ENCODE results near the gene RSBN1L. TPM values are rescaled to one million over a fixed set of nuclear protein-coding genes. Genes with fewer than 3 reads are reported as not detected.

Gene RSBN1L
- polyA plus RNA-seq, 3 donors = 1.3 to 10.0 (median 2.2) TPM

GRCh38 chr7:77820967-77821366 lies 124.7 kb downstream of the RSBN1L start:
- intact Hi-C loops (cut with micrococcal nuclease) = no loop called here
- no peaks in the 10 kb centered on the region for H3K27me3 Mint-ChIP-seq (ENCODE audit: low read depth in 3 of 3)
- Histone ChIP-seq H3K79me2 (ENCODE audit: insufficient read depth, low read length) (peaks cover 75% of the 10 kb centered on the region), H2AFZ (ENCODE audit: insufficient read depth, low read depth, low read length, poor library complexity, severe bottlenecking) (no peak overlapping the region), H3K4me1 (ENCODE audit: control insufficient read depth in 1 of 2, insufficient read depth in 2 of 2, low read length in 2 of 2) (peaks cover 23 to 25% of the 10 kb centered on the region in 2 donors), H3K9me3 (replicated peaks in 1 of 2; ENCODE audit: control insufficient read depth in 1 of 2, insufficient read depth in 1 of 2, low read length in 2 of 2) (peaks cover 40 to 45% of the 10 kb centered on the region in 2 donors), H3K4me3 (replicated peaks in 1 of 3; ENCODE audit: low read depth in 2 of 3, low read length in 3 of 3) (no peak overlapping the region), H3K9ac (ENCODE audit: insufficient read depth, low read length, poor library complexity, severe bottlenecking) (no peak overlapping the region), H4K20me1 (ENCODE audit: insufficient read depth, low read length) (no peaks in the 10 kb centered on the region), H3K4me2 (replicated peaks; ENCODE audit: extremely low read depth, low read length, poor library complexity, severe bottlenecking) (no peak overlapping the region), H3K27me3 (ENCODE audit: control insufficient read depth in 2 of 2, insufficient read depth in 2 of 2, low read length in 2 of 2) (no peaks in the 10 kb centered on the region), H3K36me3 (replicated peaks in 1 of 2; ENCODE audit: control insufficient read depth in 1 of 2, insufficient read depth in 2 of 2, low read length in 2 of 2) (peaks cover 7 to 35% of the 10 kb centered on the region in 2 donors), H3K27ac (ENCODE audit: low read depth in 1 of 2, low read length in 2 of 2) (no peak overlapping the region)
- peaks cover 33 to 60% (median 51%) of the 10 kb centered on the region in 7 donors for H3K9me3 Mint-ChIP-seq
- DNase-seq = no peak
- WGBS (ENCODE audit: insufficient coverage) = no CpG with 5 or more reads among the region's 2 CpGs
- no peak overlapping the region for H3K4me3 Mint-ChIP-seq
- peaks cover 32 to 47% of the 10 kb centered on the region in 2 donors for H3K36me3 Mint-ChIP-seq
- TF ChIP-seq CTCF (IDR thresholded peaks at IDR 0.05) = no peak
- H3K4me1 Mint-ChIP-seq = peaks cover 38% of the 10 kb centered on the region
- no peak overlapping the region for H3K27ac Mint-ChIP-seq

DNA sequence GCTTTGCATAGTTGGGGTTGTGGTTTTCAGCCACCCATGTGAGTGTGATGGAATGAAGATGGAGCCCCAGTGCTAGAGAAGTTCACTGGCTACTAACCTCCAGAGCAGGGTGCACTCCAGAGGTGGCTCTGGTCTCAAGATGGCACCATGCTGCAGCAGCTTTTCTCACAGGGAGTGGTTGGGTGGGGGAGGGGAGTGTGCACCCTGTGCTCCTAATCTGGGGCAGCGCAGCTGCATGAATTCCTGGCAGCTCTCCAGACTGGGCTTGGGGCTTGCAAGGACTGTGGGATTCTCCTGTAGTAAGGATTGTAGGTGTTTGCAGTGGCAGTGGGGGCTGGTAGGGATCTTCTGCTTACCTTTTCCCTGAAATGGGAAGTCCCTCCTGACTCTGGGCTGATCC lies 126.0 kb downstream of the RSBN1L start:
- intact Hi-C loops (cut with micrococcal nuclease) = no loop called here
- Histone ChIP-seq H3K4me2 (replicated peaks; ENCODE audit: extremely low read depth, low read length, poor library complexity, severe bottlenecking) (no peak overlapping the region), H3K27ac (ENCODE audit: low read depth in 1 of 2, low read length in 2 of 2) (peak overlapping the region in 1 of 2 donors; percentile 32)

More for the DNA sequence above, 126.0 kb downstream of the RSBN1L start:
- Mint-ChIP-seq H3K4me1 (peaks cover 38% of the 10 kb centered on the region), H3K36me3 (peaks cover 25 to 36% of the 10 kb centered on the region in 2 donors), H3K27ac (peak overlapping the region in 2 of 7 donors; percentile 37 to 63), H3K4me3 (no peak overlapping the region), H3K27me3 (ENCODE audit: low read depth in 3 of 3) (no peaks in the 10 kb centered on the region), H3K9me3 (peaks cover 27 to 54% (median 45%) of the 10 kb centered on the region in 7 donors)
- H3K4me1 ChIP-seq (ENCODE audit: control insufficient read depth in 1 of 2, insufficient read depth in 2 of 2, low read length in 2 of 2) = peaks cover 23 to 25% of the 10 kb centered on the region in 2 donors
- no peak for DNase-seq
- peaks cover 72% of the 10 kb centered on the region for H3K79me2 ChIP-seq (ENCODE audit: insufficient read depth, low read length)
- H3K36me3 ChIP-seq (replicated peaks in 1 of 2; ENCODE audit: control insufficient read depth in 1 of 2, insufficient read depth in 2 of 2, low read length in 2 of 2) = peaks cover 0 to 22% of the 10 kb centered on the region in 2 donors
- no peak overlapping the region for H2AFZ ChIP-seq (ENCODE audit: insufficient read depth, low read depth, low read length, poor library complexity, severe bottlenecking)
- H3K9me3 ChIP-seq (replicated peaks in 1 of 2; ENCODE audit: control insufficient read depth in 1 of 2, insufficient read depth in 1 of 2, low read length in 2 of 2) = peaks cover 37% of the 10 kb centered on the region in 2 donors
- no peak overlapping the region for H3K9ac ChIP-seq (ENCODE audit: insufficient read depth, low read length, poor library complexity, severe bottlenecking)
- no peaks in the 10 kb centered on the region for H4K20me1 ChIP-seq (ENCODE audit: insufficient read depth, low read length)
- no peak overlapping the region for H3K4me3 ChIP-seq (replicated peaks in 1 of 3; ENCODE audit: low read depth in 2 of 3, low read length in 3 of 3)
- 47% methylated on average over 1 of the region's 1 CpG for WGBS (ENCODE audit: insufficient coverage)
- H3K27me3 ChIP-seq (ENCODE audit: control insufficient read depth in 2 of 2, insufficient read depth in 2 of 2, low read length in 2 of 2) = no peaks in the 10 kb centered on the region
- TF ChIP-seq CTCF (IDR thresholded peaks at IDR 0.05) = no peak

Measured in CD14-positive monocyte (primary cell).